NAMALWA (cell line): ENCODE data around the gene RGMA.
"Not testable (repeated sequence)": the region's sequence is repeated elsewhere in the genome, so short reads cannot be mapped to it uniquely, and the experiment has no call there.

Source experiments
- DNase-seq: peaks from one replicate; pipeline ENCODE4 v3.0.0-alpha.2; 2015; ENCODE audit warnings: low spot score

Gene RGMA

GRCh38 chr15:93048426-93048721, 40.6 kb downstream of the RGMA start:
- DNase-seq = no peak

- no peak for DNase-seq
These were observed 41.2 kb downstream of the RGMA start for GRCh38 chr15:93047621-93048425.

GRCh38 chr15:93046721-93047120, 42.3 kb downstream of the RGMA start:
- DNase-seq = no peak

GRCh38 chr15:93046120-93046519, 42.9 kb downstream of the RGMA start:
- DNase-seq = no peak

- DNase-seq = no peak
These were observed 43.7 kb downstream of the RGMA start for GRCh38 chr15:93045191-93045785.

- no peak for DNase-seq
These were observed 44.5 kb downstream of the RGMA start for GRCh38 chr15:93044301-93045190.

- no peak for DNase-seq
These were observed 45.2 kb downstream of the RGMA start for GRCh38 chr15:93043621-93044300.

GRCh38 chr15:93042691-93043378, 46.2 kb downstream of the RGMA start:
- DNase-seq = no peak

GRCh38 chr15:93042211-93042610, 46.8 kb downstream of the RGMA start:
- DNase-seq = no peak

- DNase-seq = no peak
These were observed 47.9 kb downstream of the RGMA start for GRCh38 chr15:93041159-93041547.

- no peak for DNase-seq
These were observed 48.5 kb downstream of the RGMA start for GRCh38 chr15:93040288-93041158.

GRCh38 chr15:93039562-93040287, 49.3 kb downstream of the RGMA start:
- not testable (repeated sequence) for DNase-seq

- no peak for DNase-seq
These were observed 50.9 kb downstream of the RGMA start for GRCh38 chr15:93037820-93038705.

GRCh38 chr15:93036951-93037819, 51.8 kb downstream of the RGMA start:
- DNase-seq = no peak

GRCh38 chr15:93035953-93036810, 52.8 kb downstream of the RGMA start:
- DNase-seq = peak; percentile 84

GRCh38 chr15:93035092-93035915, 53.7 kb downstream of the RGMA start:
- DNase-seq = no peak
